ENCODE measurements around the gene ZNF415.
A peak's percentile ranks its signal among the peaks of the same experiment; 100 is the strongest.
"Not testable (repeated sequence)": the region's sequence is repeated elsewhere in the genome, so short reads cannot be mapped to it uniquely, and the experiment has no call there.

Gene ZNF415

GRCh38 chr19:53102756-53103233 lies 29.9 kb downstream of the ZNF415 start:
- TF ChIP-seq CTCF (IDR thresholded peaks at IDR 0.05; ENCODE audit: insufficient read depth, low read depth, low read length, missing control alignments) = no peak
- peak; percentile 66 for DNase-seq (ENCODE audit: low read depth)
- H3K4me3 ChIP-seq (ENCODE audit: low read depth, low read length) = peak overlapping the region; percentile 100

- DNase-seq (ENCODE audit: low read depth) = no peak
- TF ChIP-seq CTCF (IDR thresholded peaks at IDR 0.05; ENCODE audit: insufficient read depth, low read depth, low read length, missing control alignments) = no peak
Observed at GRCh38 chr19:53102206-53102755, 30.4 kb downstream of the ZNF415 start.

GRCh38 chr19:53101518-53101917 lies 31.2 kb downstream of the ZNF415 start:
- no peak for DNase-seq (ENCODE audit: low read depth)
- no peak for TF ChIP-seq CTCF (IDR thresholded peaks at IDR 0.05; ENCODE audit: insufficient read depth, low read depth, low read length, missing control alignments)
- H3K4me3 ChIP-seq (ENCODE audit: low read depth, low read length) = no peak overlapping the region; the same call in 1 of the 2 replicates

More at GRCh38 chr19:53102206-53102755, 30.4 kb downstream of the ZNF415 start:
- H3K4me3 ChIP-seq (ENCODE audit: low read depth, low read length) = peak overlapping the region; percentile 100

GRCh38 chr19:53098570-53098969 lies 34.1 kb downstream of the ZNF415 start:
- DNase-seq (ENCODE audit: low read depth) = not testable (repeated sequence)

GRCh38 chr19:53096982-53097690 lies 35.6 kb downstream of the ZNF415 start:
- H3K4me3 ChIP-seq (ENCODE audit: low read depth, low read length); DNase-seq (ENCODE audit: low read depth): not testable (repeated sequence)

More at GRCh38 chr19:53098570-53098969, 34.1 kb downstream of the ZNF415 start:
- H3K4me3 ChIP-seq (ENCODE audit: low read depth, low read length) = not testable (repeated sequence)

- DNase-seq (ENCODE audit: low read depth); H3K4me3 ChIP-seq (ENCODE audit: low read depth, low read length): not testable (repeated sequence)
Observed at GRCh38 chr19:53096579-53096978, 36.1 kb downstream of the ZNF415 start.

- TF ChIP-seq CTCF (IDR thresholded peaks at IDR 0.05; ENCODE audit: insufficient read depth, low read depth, low read length, missing control alignments) = no peak
- H3K4me3 ChIP-seq (ENCODE audit: low read depth, low read length) = no peak overlapping the region
- DNase-seq (ENCODE audit: low read depth) = no peak
Observed at GRCh38 chr19:53094754-53095575, 37.7 kb downstream of the ZNF415 start.

- no peak overlapping the region for H3K4me3 ChIP-seq (ENCODE audit: low read depth, low read length)
- DNase-seq (ENCODE audit: low read depth) = no peak
- no peak for TF ChIP-seq CTCF (IDR thresholded peaks at IDR 0.05; ENCODE audit: insufficient read depth, low read depth, low read length, missing control alignments)
Observed at GRCh38 chr19:53092723-53093122, 40.0 kb downstream of the ZNF415 start.
